ENCODE results near the gene PTCH1.

Gene PTCH1

GRCh38 chr9:95480346-95480745, 36.4 kb downstream of the PTCH1 start:
- no peaks in the 10 kb centered on the region for H3K9me3 ChIP-seq (ENCODE audit: insufficient read depth, low read length, severe bottlenecking)
- TF ChIP-seq EZH2 (IDR thresholded peaks at IDR 0.05; ENCODE audit: borderline replicate concordance, low read depth, low read length, severe bottlenecking) (no peak), CTCF (IDR thresholded peaks at IDR 0.05; ENCODE audit: borderline replicate concordance, extremely low read depth, low read length, poor library complexity, severe bottlenecking) (no peak)
- H2AFZ ChIP-seq (ENCODE audit: low read depth, low read length): no peak overlapping the region
- ATAC-seq (ENCODE audit: insufficient read depth, low read depth): no peak
- no peak overlapping the region for H3K9ac ChIP-seq (ENCODE audit: low read depth, low read length)
- peaks cover 20% of the 10 kb centered on the region for H3K27me3 ChIP-seq (ENCODE audit: insufficient read depth, low read length, poor library complexity)
- no peak overlapping the region for H3K4me2 ChIP-seq (ENCODE audit: insufficient read depth, low read length)
- no peak overlapping the region for H3K4me3 ChIP-seq (ENCODE audit: low read depth in 1 of 2, low read length in 2 of 2)
- H4K20me1 ChIP-seq (ENCODE audit: insufficient read depth, low read length): peaks cover 4% of the 10 kb centered on the region; the same call in 1 of the 2 replicates
- H3K79me2 ChIP-seq (ENCODE audit: insufficient read depth, low read length): no peaks in the 10 kb centered on the region
- H3K36me3 ChIP-seq (ENCODE audit: insufficient read depth, low read length): no peaks in the 10 kb centered on the region
- H3K27ac ChIP-seq (ENCODE audit: low read length): no peak overlapping the region
- no peak for DNase-seq
- no peaks in the 10 kb centered on the region for H3K4me1 ChIP-seq (ENCODE audit: insufficient read depth, low read length)

GRCh38 chr9:95479330-95479729, 37.4 kb downstream of the PTCH1 start:
- Histone ChIP-seq H3K9ac (ENCODE audit: low read depth, low read length) (no peak overlapping the region), H3K4me3 (ENCODE audit: low read depth in 1 of 2, low read length in 2 of 2) (no peak overlapping the region), H3K4me1 (ENCODE audit: insufficient read depth, low read length) (no peaks in the 10 kb centered on the region), H2AFZ (ENCODE audit: low read depth, low read length) (no peak overlapping the region), H3K27me3 (ENCODE audit: insufficient read depth, low read length, poor library complexity) (peaks cover 25% of the 10 kb centered on the region), H3K79me2 (ENCODE audit: insufficient read depth, low read length) (no peaks in the 10 kb centered on the region), H3K36me3 (ENCODE audit: insufficient read depth, low read length) (no peaks in the 10 kb centered on the region), H3K27ac (ENCODE audit: low read length) (no peak overlapping the region), H3K4me2 (ENCODE audit: insufficient read depth, low read length) (no peak overlapping the region), H3K9me3 (ENCODE audit: insufficient read depth, low read length, severe bottlenecking) (no peaks in the 10 kb centered on the region), H4K20me1 (ENCODE audit: insufficient read depth, low read length) (peaks cover 6% of the 10 kb centered on the region; the same call in 1 of the 2 replicates)
- TF ChIP-seq EZH2 (IDR thresholded peaks at IDR 0.05; ENCODE audit: borderline replicate concordance, low read depth, low read length, severe bottlenecking) (no peak), CTCF (IDR thresholded peaks at IDR 0.05; ENCODE audit: borderline replicate concordance, extremely low read depth, low read length, poor library complexity, severe bottlenecking) (no peak)
- ATAC-seq (ENCODE audit: insufficient read depth, low read depth) (no peak), DNase-seq (no peak)

- no peak overlapping the region for H3K4me3 ChIP-seq (ENCODE audit: low read depth in 1 of 2, low read length in 2 of 2)
- peaks cover 6% of the 10 kb centered on the region; the same call in 1 of the 2 replicates for H4K20me1 ChIP-seq (ENCODE audit: insufficient read depth, low read length)
- no peak overlapping the region for H2AFZ ChIP-seq (ENCODE audit: low read depth, low read length)
- ATAC-seq (ENCODE audit: insufficient read depth, low read depth) (no peak), DNase-seq (no peak)
- no peaks in the 10 kb centered on the region for H3K36me3 ChIP-seq (ENCODE audit: insufficient read depth, low read length)
- TF ChIP-seq CTCF (IDR thresholded peaks at IDR 0.05; ENCODE audit: borderline replicate concordance, extremely low read depth, low read length, poor library complexity, severe bottlenecking) (no peak), EZH2 (IDR thresholded peaks at IDR 0.05; ENCODE audit: borderline replicate concordance, low read depth, low read length, severe bottlenecking) (no peak)
- H3K79me2 ChIP-seq (ENCODE audit: insufficient read depth, low read length): no peaks in the 10 kb centered on the region
- H3K9me3 ChIP-seq (ENCODE audit: insufficient read depth, low read length, severe bottlenecking): no peaks in the 10 kb centered on the region
- H3K9ac ChIP-seq (ENCODE audit: low read depth, low read length): no peak overlapping the region
- peaks cover 29% of the 10 kb centered on the region for H3K27me3 ChIP-seq (ENCODE audit: insufficient read depth, low read length, poor library complexity)
- H3K4me1 ChIP-seq (ENCODE audit: insufficient read depth, low read length): no peaks in the 10 kb centered on the region
- H3K27ac ChIP-seq (ENCODE audit: low read length): no peak overlapping the region
- no peak overlapping the region for H3K4me2 ChIP-seq (ENCODE audit: insufficient read depth, low read length)
Measured at GRCh38 chr9:95478335-95478734, 38.4 kb downstream of the PTCH1 start.

- Histone ChIP-seq H3K9ac (ENCODE audit: low read depth, low read length) (no peak overlapping the region), H3K36me3 (ENCODE audit: insufficient read depth, low read length) (no peaks in the 10 kb centered on the region), H3K9me3 (ENCODE audit: insufficient read depth, low read length, severe bottlenecking) (no peaks in the 10 kb centered on the region), H2AFZ (ENCODE audit: low read depth, low read length) (no peak overlapping the region), H3K27me3 (ENCODE audit: insufficient read depth, low read length, poor library complexity) (peaks cover 32% of the 10 kb centered on the region), H3K27ac (ENCODE audit: low read length) (no peak overlapping the region), H3K4me1 (ENCODE audit: insufficient read depth, low read length) (no peaks in the 10 kb centered on the region), H3K79me2 (ENCODE audit: insufficient read depth, low read length) (no peaks in the 10 kb centered on the region), H4K20me1 (ENCODE audit: insufficient read depth, low read length) (peaks cover 6% of the 10 kb centered on the region; the same call in 1 of the 2 replicates), H3K4me2 (ENCODE audit: insufficient read depth, low read length) (no peak overlapping the region), H3K4me3 (ENCODE audit: low read depth in 1 of 2, low read length in 2 of 2) (no peak overlapping the region)
- DNase-seq (no peak), ATAC-seq (ENCODE audit: insufficient read depth, low read depth) (no peak)
- TF ChIP-seq CTCF (IDR thresholded peaks at IDR 0.05; ENCODE audit: borderline replicate concordance, extremely low read depth, low read length, poor library complexity, severe bottlenecking): no peak
- TF ChIP-seq EZH2 (IDR thresholded peaks at IDR 0.05; ENCODE audit: borderline replicate concordance, low read depth, low read length, severe bottlenecking): no peak
Measured at GRCh38 chr9:95477885-95478284, 38.9 kb downstream of the PTCH1 start.
